Stomach (tissue), 9 donors: ENCODE measurements around the gene NCKAP5. TPM values are rescaled to one million over a fixed set of nuclear protein-coding genes. Genes with fewer than 3 reads are reported as not detected.

Source experiments
- DNase-seq, 2 donors: peaks; one replicate each; pipeline versions ENCODE4 v3.0.0 to v3.0.0-alpha.2; 2013 to 2019
- H3K27ac ChIP-seq, 5 donors: fragments of 200-600 bp in 4 of 5; sonication (generic) in 4 of 5; one replicate each; pipeline ENCODE4 v1.5.1; 2013 to 2019; ENCODE audit warnings: mild to moderate bottlenecking in 1 of 5, moderate library complexity in 1 of 5
- H3K27me3 ChIP-seq, 3 donors: fragments of 200-600 bp; sonication (generic); one replicate each; pipeline ENCODE4 v1.5.1; 2017 to 2019; ENCODE audit warnings: mixed run types in 1 of 3
- H3K36me3 ChIP-seq, 4 donors: fragments of 200-600 bp; sonication (generic); 1 replicate in 3 of 4; 2 replicates in 1 of 4; pipeline ENCODE4 v1.5.1; 2016 to 2019
- H3K4me1 ChIP-seq, 4 donors: fragments of 200-600 bp; sonication (generic); one replicate each; pipeline ENCODE4 v1.5.1; 2016 to 2019
- H3K4me3 ChIP-seq, 4 donors: fragments of 200-600 bp; sonication (generic) in 3 of 4; one replicate each; pipeline ENCODE4 v1.5.1; 2016 to 2019; ENCODE audit warnings: mild to moderate bottlenecking in 1 of 4
- H3K9me3 ChIP-seq, 4 donors: fragments of 200-600 bp; sonication (generic); one replicate each; pipeline ENCODE4 v1.5.1; 2016 to 2019
- EP300 ChIP-seq: sonication (generic); formaldehyde crosslinking; IDR thresholded peaks from one replicate; pipeline ENCODE4 v1.6.1; 2017; ENCODE audit warnings: antibody characterized with exemption
- POLR2A ChIP-seq, 4 donors: fragments of 450-650 bp; IDR thresholded peaks; one replicate each; pipeline ENCODE4 v1.6.1; 2016; ENCODE audit warnings: antibody characterized with exemption in 4 of 4, control low read depth in 2 of 4, mild to moderate bottlenecking in 1 of 4, moderate library complexity in 1 of 4
- POLR2AphosphoS5 ChIP-seq, 3 donors: sonication (generic); formaldehyde crosslinking; IDR thresholded peaks; one replicate each; pipeline ENCODE4 v1.6.1; 2016; ENCODE audit warnings: antibody characterized with exemption in 3 of 3
- WGBS, 5 donors: extraction: QIAGEN DNeasy Blood & Tissue Kit in 3 of 5; methylation state at CpG; one replicate each; pipeline versions ENCODE4 v1.1.5 to v1.1.7; 2013 to 2018; 5-methylcytosine and 5-hydroxymethylcytosine counted together
- intact Hi-C: fragments of 100-400 bp; cut with DNase I; formaldehyde crosslinking; loops from one replicate; pipeline ENCODE4 v1.15.1; 2023; ENCODE audit warnings: low total_unique reads
- polyA plus RNA-seq, 3 donors: library from polyadenylated mRNA; stranded (reverse); fragments of 200-250 nt; gene quantifications; one replicate each; pipeline ENCODE4 v1.2.3, GENCODE V29; 2013
- small RNA-seq, 4 donors: library from RNA; depleted of rRNA; stranded (forward); fragments of <200 nt; gene quantifications; one replicate each; pipeline ENCODE3, GENCODE V24; 2016
- total RNA-seq, 5 donors: library from RNA; depleted of rRNA; stranded (reverse); fragments of >200 nt; gene quantifications; one replicate each; pipeline versions ENCODE4 v1.1.0 to v1.2.3, GENCODE V29; 2014 to 2016
- TF ChIP-seq, protein P1 (sequence below), 7 experiments: fragments of 450-650 bp in 4 of 7; fragments of 200-600 bp in 3 of 7; sonication (generic) in 3 of 7; IDR thresholded peaks; one replicate each; pipeline ENCODE4 v1.5.1; 2016 to 2019; ENCODE audit warnings: antibody characterized with exemption in 7 of 7, control low read depth in 2 of 7, mild to moderate bottlenecking in 1 of 7
- donor health status: healthy with polysubstance abuse.
- donor health status: Bipolar disorder and iron deficiency.
- donor health status: healthy.

The NCKAP5 gene
- total and polyA plus RNA-seq, 8 donors = 0.58 to 8.0 (median 1.6) TPM; not detected in 1

DNA sequence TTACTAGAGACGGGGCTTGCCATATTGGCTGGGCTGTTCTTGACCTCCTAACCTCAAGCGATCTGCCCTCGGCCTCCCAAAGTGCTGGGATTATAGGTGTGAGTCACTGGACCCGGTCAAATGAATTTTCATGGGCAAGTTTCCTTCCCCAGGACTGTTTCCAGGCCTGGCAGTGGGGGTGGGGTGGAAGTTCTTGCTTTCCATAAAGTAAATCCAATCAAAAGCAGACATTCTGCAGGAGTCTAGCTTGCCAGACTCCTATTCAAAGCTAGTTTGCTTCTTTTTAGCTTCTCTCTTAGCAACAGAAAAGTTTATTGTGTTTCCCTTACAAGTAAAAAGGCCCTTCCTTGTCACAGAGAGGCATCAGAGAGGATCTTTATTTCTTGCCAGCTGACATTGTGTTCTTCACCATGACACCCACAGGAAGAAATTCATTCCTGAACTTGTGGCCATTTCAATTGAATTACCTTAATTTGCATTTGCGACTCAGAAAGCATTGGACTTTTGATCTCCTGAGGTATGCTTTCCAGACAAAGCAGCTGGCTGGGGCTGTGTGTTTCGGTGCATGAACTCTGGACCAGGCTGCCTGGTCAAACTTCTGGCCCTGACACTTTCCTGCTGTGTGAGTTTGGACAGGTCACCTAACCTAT is 936.1 kb downstream of the NCKAP5 start:
- H3K9me3 ChIP-seq = no peaks in the 10 kb centered on the region
- no peaks in the 10 kb centered on the region for H3K36me3 ChIP-seq
- TF ChIP-seq, protein P1, sequence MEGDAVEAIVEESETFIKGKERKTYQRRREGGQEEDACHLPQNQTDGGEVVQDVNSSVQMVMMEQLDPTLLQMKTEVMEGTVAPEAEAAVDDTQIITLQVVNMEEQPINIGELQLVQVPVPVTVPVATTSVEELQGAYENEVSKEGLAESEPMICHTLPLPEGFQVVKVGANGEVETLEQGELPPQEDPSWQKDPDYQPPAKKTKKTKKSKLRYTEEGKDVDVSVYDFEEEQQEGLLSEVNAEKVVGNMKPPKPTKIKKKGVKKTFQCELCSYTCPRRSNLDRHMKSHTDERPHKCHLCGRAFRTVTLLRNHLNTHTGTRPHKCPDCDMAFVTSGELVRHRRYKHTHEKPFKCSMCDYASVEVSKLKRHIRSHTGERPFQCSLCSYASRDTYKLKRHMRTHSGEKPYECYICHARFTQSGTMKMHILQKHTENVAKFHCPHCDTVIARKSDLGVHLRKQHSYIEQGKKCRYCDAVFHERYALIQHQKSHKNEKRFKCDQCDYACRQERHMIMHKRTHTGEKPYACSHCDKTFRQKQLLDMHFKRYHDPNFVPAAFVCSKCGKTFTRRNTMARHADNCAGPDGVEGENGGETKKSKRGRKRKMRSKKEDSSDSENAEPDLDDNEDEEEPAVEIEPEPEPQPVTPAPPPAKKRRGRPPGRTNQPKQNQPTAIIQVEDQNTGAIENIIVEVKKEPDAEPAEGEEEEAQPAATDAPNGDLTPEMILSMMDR (IDR thresholded peaks at IDR 0.05) = no peak
- TF ChIP-seq EP300 (no peak), POLR2A (IDR thresholded peaks at IDR 0.05) (no peak), POLR2AphosphoS5 (IDR thresholded peaks at IDR 0.05) (no peak)
- 37 to 56% (median 44%) methylated on average over 6 of the region's 6 CpGs for WGBS, 5 donors
- H3K4me3 ChIP-seq = no peak overlapping the region
- peak in 1 of 2 donors; percentile 45 for DNase-seq
- H3K27me3 ChIP-seq = no peaks in the 10 kb centered on the region
- intact Hi-C loops = no loop called here
- H3K27ac ChIP-seq = peak overlapping the region in 1 of 5 donors; percentile 16
- H3K4me1 ChIP-seq = peaks cover 5 to 28% (median 16%) of the 10 kb centered on the region in 4 donors

DNA sequence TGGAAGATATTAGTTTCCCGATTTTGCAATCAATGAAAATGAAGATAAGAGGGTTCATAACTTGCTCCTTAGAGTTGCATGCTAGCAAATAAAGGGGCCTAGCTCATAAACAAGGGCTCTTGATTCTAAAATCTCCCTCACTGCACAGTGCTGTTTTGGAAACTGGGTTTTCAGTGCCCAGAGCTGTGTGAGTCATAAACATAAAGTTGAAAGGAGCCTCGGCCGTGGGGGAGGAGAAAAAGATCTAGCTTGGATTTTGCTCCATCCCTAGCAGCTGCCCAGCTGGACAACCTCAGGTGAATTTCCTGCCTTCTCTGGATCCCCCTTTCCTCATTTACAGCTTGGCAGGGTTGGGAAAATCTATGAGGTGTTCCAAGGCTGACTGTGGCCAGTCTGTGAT is 940.7 kb downstream of the NCKAP5 start:
- H3K9me3 ChIP-seq = no peaks in the 10 kb centered on the region
- peaks cover 0 to 16% (median 9%) of the 10 kb centered on the region in 4 donors for H3K4me1 ChIP-seq
- 59 to 78% (median 77%) methylated on average over 3 of the region's 3 CpGs for WGBS, 5 donors
- no peaks in the 10 kb centered on the region for H3K36me3 ChIP-seq
- TF ChIP-seq, protein P1 (IDR thresholded peaks at IDR 0.05) = no peak
- no peak for TF ChIP-seq POLR2A (IDR thresholded peaks at IDR 0.05)
- no peak for TF ChIP-seq EP300
- TF ChIP-seq POLR2AphosphoS5 (IDR thresholded peaks at IDR 0.05) = no peak
- no peak overlapping the region for H3K27ac ChIP-seq
- intact Hi-C loops = no loop called here
- DNase-seq = no peak
- H3K27me3 ChIP-seq = no peaks in the 10 kb centered on the region
- H3K4me3 ChIP-seq = no peak overlapping the region

DNA sequence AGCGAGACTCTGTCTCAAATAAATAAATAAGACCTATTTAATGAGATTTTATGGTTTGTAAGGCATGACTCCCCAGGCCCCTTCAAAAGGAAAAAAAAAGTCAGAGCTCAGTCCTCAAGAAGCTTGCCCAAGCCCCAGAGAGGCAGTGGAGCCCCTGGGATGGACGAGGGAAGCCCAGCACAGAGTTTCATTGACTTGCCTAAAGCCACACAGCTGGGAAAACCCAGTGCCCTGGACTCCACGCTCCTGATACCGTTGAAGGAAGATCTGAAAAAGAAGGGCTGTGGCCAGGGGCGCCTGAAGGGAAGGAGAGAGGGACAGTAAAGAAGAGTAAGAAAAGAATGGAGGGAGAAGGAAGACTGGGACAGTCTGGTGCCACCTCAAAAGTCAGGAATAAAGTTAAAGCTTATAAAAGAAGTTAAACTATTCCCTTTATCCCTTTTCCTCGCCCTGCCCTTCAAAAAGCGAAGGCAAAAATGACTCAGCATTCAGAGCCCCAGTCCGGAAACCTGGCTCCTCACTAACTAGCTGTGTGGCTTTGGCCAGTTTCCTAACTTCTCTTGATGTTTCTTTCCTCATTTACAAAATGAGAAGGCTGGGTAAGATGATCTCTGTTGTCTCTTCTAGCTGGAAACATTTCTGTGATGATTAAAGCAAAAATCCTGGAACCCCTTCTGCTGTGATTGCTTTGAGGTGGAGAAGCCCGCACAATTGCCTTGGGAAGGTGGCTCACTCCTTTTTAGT is 945.0 kb downstream of the NCKAP5 start:
- intact Hi-C loops = no loop called here
- Histone ChIP-seq H3K4me1 (peaks cover 0 to 10% (median 3%) of the 10 kb centered on the region in 4 donors), H3K27me3 (no peaks in the 10 kb centered on the region), H3K36me3 (no peaks in the 10 kb centered on the region), H3K4me3 (no peak overlapping the region), H3K27ac (no peak overlapping the region), H3K9me3 (no peaks in the 10 kb centered on the region)
- no peak for DNase-seq
- 75 to 82% (median 76%) methylated on average over 9 of the region's 9 CpGs for WGBS, 5 donors
- TF ChIP-seq POLR2AphosphoS5 (IDR thresholded peaks at IDR 0.05) (no peak), POLR2A (IDR thresholded peaks at IDR 0.05) (no peak), EP300 (no peak)
- TF ChIP-seq, protein P1 (IDR thresholded peaks at IDR 0.05) = no peak

Small RNA genes within 50 kb of the gene (small RNA-seq; reads per million reads assigned to genes)
- gene AC016909.1 = 0 reads per million in 4 donors
- 0 reads per million in 4 donors for gene RN7SKP154
- 0 reads per million in 4 donors for gene RNU6-579P
